Rectal smooth muscle tissue (tissue), 1 donor: ENCODE measurements around the gene IL22.
A peak's percentile ranks its signal among the peaks of the same experiment; 100 is the strongest.

Experiments
- H3K27ac ChIP-seq: one replicate; pipeline ENCODE4 v1.7.0; 2013; ENCODE audit warnings: low read depth, low read length, inconsistent platforms
- H3K27me3 ChIP-seq: one replicate; pipeline ENCODE4 v1.7.0; 2013; ENCODE audit warnings: low read length; ENCODE audit not compliant: control insufficient read depth, insufficient read depth
- H3K36me3 ChIP-seq: one replicate; pipeline ENCODE4 v1.7.0; 2013; ENCODE audit warnings: low read length; ENCODE audit not compliant: control insufficient read depth, insufficient read depth
- H3K4me1 ChIP-seq: one replicate; pipeline ENCODE4 v1.7.0; 2013; ENCODE audit warnings: low read length; ENCODE audit not compliant: control insufficient read depth, insufficient read depth
- H3K4me3 ChIP-seq: one replicate; pipeline ENCODE4 v1.7.0; 2013; ENCODE audit warnings: low read length
- H3K9ac ChIP-seq: one replicate; pipeline ENCODE4 v1.7.0; 2013; ENCODE audit warnings: low read length

Gene IL22

GRCh38 chr12:68237078-68237477 is 16.3 kb downstream of the IL22 start:
- peak overlapping the region; percentile 50 for H3K27ac ChIP-seq
- peak overlapping the region; percentile 46 for H3K4me3 ChIP-seq

GRCh38 chr12:68236421-68237059 is 16.9 kb downstream of the IL22 start:
- H3K4me3 ChIP-seq, result peak overlapping the region; percentile 46
- H3K9ac ChIP-seq, result no peak overlapping the region
- peak overlapping the region; percentile 50 for H3K27ac ChIP-seq
- no peaks in the 10 kb centered on the region for H3K36me3 ChIP-seq
- H3K27me3 ChIP-seq, result no peaks in the 10 kb centered on the region
- peaks cover 16% of the 10 kb centered on the region for H3K4me1 ChIP-seq

More at GRCh38 chr12:68237078-68237477, 16.3 kb downstream of the IL22 start:
- H3K36me3 ChIP-seq, result no peaks in the 10 kb centered on the region
- H3K27me3 ChIP-seq, result no peaks in the 10 kb centered on the region
- H3K9ac ChIP-seq, result no peak overlapping the region
- H3K4me1 ChIP-seq, result peaks cover 16% of the 10 kb centered on the region

GRCh38 chr12:68235576-68235975 is 17.8 kb downstream of the IL22 start:
- no peaks in the 10 kb centered on the region for H3K27me3 ChIP-seq
- H3K4me1 ChIP-seq, result peaks cover 12% of the 10 kb centered on the region
- no peak overlapping the region for H3K4me3 ChIP-seq
- no peak overlapping the region for H3K9ac ChIP-seq
- H3K36me3 ChIP-seq, result no peaks in the 10 kb centered on the region
- no peak overlapping the region for H3K27ac ChIP-seq

- no peaks in the 10 kb centered on the region for H3K36me3 ChIP-seq
- peaks cover 11% of the 10 kb centered on the region for H3K4me1 ChIP-seq
- no peak overlapping the region for H3K4me3 ChIP-seq
- H3K27me3 ChIP-seq, result no peaks in the 10 kb centered on the region
- H3K9ac ChIP-seq, result no peak overlapping the region
- no peak overlapping the region for H3K27ac ChIP-seq
These were observed 19.3 kb downstream of the IL22 start for GRCh38 chr12:68234140-68234539.

- H3K4me3 ChIP-seq, result no peak overlapping the region
- no peak overlapping the region for H3K9ac ChIP-seq
- no peak overlapping the region for H3K27ac ChIP-seq
- peaks cover 11% of the 10 kb centered on the region for H3K4me1 ChIP-seq
- H3K36me3 ChIP-seq, result no peaks in the 10 kb centered on the region
- H3K27me3 ChIP-seq, result no peaks in the 10 kb centered on the region
These were observed 19.9 kb downstream of the IL22 start for GRCh38 chr12:68233498-68233897.

GRCh38 chr12:68231691-68232090 is 21.7 kb downstream of the IL22 start:
- Histone ChIP-seq H3K36me3 (no peaks in the 10 kb centered on the region), H3K4me1 (peaks cover 3% of the 10 kb centered on the region), H3K4me3 (no peak overlapping the region), H3K27ac (no peak overlapping the region), H3K27me3 (no peaks in the 10 kb centered on the region), H3K9ac (no peak overlapping the region)

GRCh38 chr12:68231229-68231628 is 22.2 kb downstream of the IL22 start:
- H3K9ac ChIP-seq, result no peak overlapping the region
- H3K36me3 ChIP-seq, result no peaks in the 10 kb centered on the region
- no peak overlapping the region for H3K27ac ChIP-seq
- no peaks in the 10 kb centered on the region for H3K27me3 ChIP-seq
- peaks cover 3% of the 10 kb centered on the region for H3K4me1 ChIP-seq
- H3K4me3 ChIP-seq, result no peak overlapping the region

- H3K4me1 ChIP-seq, result peaks cover 3% of the 10 kb centered on the region
- H3K36me3 ChIP-seq, result no peaks in the 10 kb centered on the region
- no peak overlapping the region for H3K27ac ChIP-seq
- H3K9ac ChIP-seq, result no peak overlapping the region
- H3K4me3 ChIP-seq, result no peak overlapping the region
- no peaks in the 10 kb centered on the region for H3K27me3 ChIP-seq
These were observed 23.4 kb downstream of the IL22 start for GRCh38 chr12:68229956-68230355.

- Histone ChIP-seq H3K4me3 (no peak overlapping the region), H3K27me3 (no peaks in the 10 kb centered on the region), H3K4me1 (peaks cover 15% of the 10 kb centered on the region), H3K9ac (no peak overlapping the region), H3K27ac (peak overlapping the region; percentile 30), H3K36me3 (no peaks in the 10 kb centered on the region)
These were observed 26.0 kb downstream of the IL22 start for GRCh38 chr12:68227356-68227755.

- Histone ChIP-seq H3K9ac (no peak within 1 kb of the TSS), H3K4me1 (peaks cover 15% of the 10 kb centered on the region), H3K4me3 (no peak within 1 kb of the TSS), H3K27ac (no peak within 1 kb of the TSS), H3K36me3 (no peaks in the 10 kb centered on the region), H3K27me3 (no peaks in the 10 kb centered on the region)
These were observed 27.6 kb downstream of the IL22 start, which contains the start of gene IL26 for GRCh38 chr12:68225576-68226476. TSS of gene IL26 (minus strand) at chr12:68225810. CDS start at chr12:68225756, 54 bp downstream.

GRCh38 chr12:68224613-68225285 is 28.7 kb downstream of the IL22 start:
- Histone ChIP-seq H3K4me3 (no peak overlapping the region), H3K9ac (no peak overlapping the region), H3K4me1 (peaks cover 15% of the 10 kb centered on the region), H3K27me3 (no peaks in the 10 kb centered on the region), H3K27ac (no peak overlapping the region), H3K36me3 (no peaks in the 10 kb centered on the region)

GRCh38 chr12:68223067-68223747 is 30.2 kb downstream of the IL22 start:
- H3K9ac ChIP-seq, result no peak overlapping the region
- H3K36me3 ChIP-seq, result no peaks in the 10 kb centered on the region
- H3K27me3 ChIP-seq, result no peaks in the 10 kb centered on the region
- H3K27ac ChIP-seq, result peak overlapping the region; percentile 46
- peaks cover 15% of the 10 kb centered on the region for H3K4me1 ChIP-seq
- H3K4me3 ChIP-seq, result peak overlapping the region; percentile 42
